ENCODE measurements around the gene SNX1.
"Not testable (repeated sequence)": the region's sequence is repeated elsewhere in the genome, so short reads cannot be mapped to it uniquely, and the experiment has no call there.

The SNX1 gene

DNA sequence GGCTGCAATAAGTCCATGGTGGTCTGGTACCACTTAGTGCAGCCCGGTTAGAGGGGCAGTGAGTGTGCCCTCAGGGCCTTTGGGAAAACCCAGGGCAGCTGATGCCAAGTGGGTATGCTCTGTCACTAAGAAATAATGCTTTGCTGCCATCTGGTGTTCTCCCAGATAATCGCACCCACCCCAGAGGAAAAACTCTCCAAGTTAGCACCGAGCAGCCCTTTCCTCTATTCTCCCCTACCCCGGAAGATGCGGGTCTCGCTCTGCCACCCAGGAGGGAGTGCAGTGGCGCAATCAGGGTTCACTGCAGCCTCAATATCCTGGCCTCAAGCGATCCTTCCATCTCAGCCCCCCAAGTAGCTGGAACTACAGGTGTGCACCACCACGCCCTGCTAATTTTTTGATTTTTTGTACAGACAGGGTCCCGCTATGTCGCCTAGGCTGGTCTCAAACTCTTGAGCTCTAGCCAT lies 28.2 kb upstream of the SNX1 start:
- DNase-seq (ENCODE audit: low read depth in 2 of 2): peak; percentile 67 to 69
- H3K4me3 ChIP-seq (replicated peaks in 1 of 2; ENCODE audit: low read depth in 2 of 2, low read length in 2 of 2): no peak overlapping the region
- TF ChIP-seq, protein P1, sequence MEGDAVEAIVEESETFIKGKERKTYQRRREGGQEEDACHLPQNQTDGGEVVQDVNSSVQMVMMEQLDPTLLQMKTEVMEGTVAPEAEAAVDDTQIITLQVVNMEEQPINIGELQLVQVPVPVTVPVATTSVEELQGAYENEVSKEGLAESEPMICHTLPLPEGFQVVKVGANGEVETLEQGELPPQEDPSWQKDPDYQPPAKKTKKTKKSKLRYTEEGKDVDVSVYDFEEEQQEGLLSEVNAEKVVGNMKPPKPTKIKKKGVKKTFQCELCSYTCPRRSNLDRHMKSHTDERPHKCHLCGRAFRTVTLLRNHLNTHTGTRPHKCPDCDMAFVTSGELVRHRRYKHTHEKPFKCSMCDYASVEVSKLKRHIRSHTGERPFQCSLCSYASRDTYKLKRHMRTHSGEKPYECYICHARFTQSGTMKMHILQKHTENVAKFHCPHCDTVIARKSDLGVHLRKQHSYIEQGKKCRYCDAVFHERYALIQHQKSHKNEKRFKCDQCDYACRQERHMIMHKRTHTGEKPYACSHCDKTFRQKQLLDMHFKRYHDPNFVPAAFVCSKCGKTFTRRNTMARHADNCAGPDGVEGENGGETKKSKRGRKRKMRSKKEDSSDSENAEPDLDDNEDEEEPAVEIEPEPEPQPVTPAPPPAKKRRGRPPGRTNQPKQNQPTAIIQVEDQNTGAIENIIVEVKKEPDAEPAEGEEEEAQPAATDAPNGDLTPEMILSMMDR (IDR thresholded peaks at IDR 0.05; ENCODE audit: low read depth, low read length): peak; percentile 77

DNA sequence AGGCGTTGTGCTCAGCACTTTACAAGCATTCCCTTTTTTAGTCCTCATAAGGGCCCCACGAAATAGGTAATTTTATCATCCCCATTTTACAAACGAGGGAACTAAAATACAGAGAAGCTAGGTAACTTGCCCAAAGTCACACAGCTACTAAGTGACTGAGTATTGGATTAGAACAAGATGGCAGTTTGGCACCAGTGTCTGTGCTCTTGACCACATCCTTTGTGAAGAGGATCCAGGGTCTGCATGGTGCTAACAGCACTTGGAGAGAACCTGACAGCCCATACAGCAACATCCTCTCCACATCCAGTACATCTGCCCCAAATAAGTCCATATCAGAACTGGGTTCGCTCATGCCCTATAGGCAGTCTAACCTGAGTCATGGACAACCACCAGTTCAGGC lies 27.6 kb upstream of the SNX1 start:
- DNase-seq (ENCODE audit: low read depth in 2 of 2): no peak
- TF ChIP-seq, protein P1 (IDR thresholded peaks at IDR 0.05; ENCODE audit: low read depth, low read length): no peak
- H3K4me3 ChIP-seq (replicated peaks in 1 of 2; ENCODE audit: low read depth in 2 of 2, low read length in 2 of 2): no peak overlapping the region

DNA sequence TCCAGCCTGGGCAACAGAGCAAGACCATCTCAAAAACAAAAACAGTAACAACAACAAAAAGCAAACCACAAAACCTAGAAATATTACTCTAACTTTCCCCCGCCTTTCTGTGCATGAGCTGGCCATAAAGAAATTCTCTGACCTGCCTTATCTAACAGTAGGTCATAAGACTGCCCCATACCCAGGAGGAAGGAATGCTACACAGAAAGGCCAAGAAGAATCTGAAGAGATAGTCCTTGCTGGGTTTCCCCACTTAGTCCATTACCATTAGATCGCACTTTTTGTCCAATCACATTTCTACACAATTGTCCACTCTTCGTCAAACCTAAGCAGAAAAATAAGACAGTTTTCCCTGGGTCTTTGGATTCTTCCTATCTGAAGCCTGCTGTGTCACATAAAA lies 25.7 kb upstream of the SNX1 start:
- no peak overlapping the region for H3K4me3 ChIP-seq (replicated peaks in 1 of 2; ENCODE audit: low read depth in 2 of 2, low read length in 2 of 2)
- peak in 1 of 2 donors; percentile 33 for DNase-seq (ENCODE audit: low read depth in 2 of 2)
- TF ChIP-seq, protein P1 (IDR thresholded peaks at IDR 0.05; ENCODE audit: low read depth, low read length): no peak

DNA sequence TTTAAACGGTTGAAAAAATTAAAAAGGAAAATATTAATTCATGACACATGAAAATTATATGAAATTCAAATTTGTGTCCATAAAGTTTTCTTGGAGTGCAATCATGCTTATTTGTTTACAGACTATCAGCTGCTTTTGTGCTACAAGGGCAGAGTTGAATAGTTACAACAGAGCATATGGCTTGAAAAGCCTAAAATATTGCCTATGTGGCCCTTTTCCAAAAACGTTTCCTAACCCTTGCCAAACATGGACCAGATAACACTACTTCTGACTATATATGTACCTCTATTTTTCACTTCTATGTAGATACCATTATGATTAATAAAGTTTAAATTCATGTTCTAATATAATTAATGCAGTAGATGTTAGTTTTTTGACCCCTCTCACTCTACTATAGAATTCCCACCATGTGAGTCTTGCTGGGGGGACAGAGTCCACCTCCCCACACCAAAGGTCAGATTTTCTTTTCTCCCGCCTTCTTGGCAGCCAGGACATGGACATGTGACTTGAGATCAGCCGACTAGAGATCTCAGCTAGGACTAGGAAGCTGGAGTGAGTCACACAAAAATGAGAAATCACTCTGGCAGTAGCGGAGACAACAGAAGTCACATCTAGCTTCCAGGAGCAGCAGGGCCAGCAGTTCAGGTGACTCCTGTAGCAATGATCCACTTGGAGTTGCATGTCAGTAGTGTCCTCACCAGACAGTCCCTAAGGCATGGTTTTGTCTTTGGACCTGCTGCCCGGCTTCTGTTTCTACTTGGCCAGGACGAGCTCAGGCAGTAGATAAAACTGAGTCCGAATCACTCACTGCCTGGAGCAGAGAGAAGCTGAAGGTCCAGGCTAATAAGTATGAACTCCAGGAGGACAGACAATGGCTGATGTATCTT lies 24.6 kb upstream of the SNX1 start:
- peak; percentile 88 to 89 for DNase-seq (ENCODE audit: low read depth in 2 of 2)
- TF ChIP-seq, protein P1 (IDR thresholded peaks at IDR 0.05; ENCODE audit: low read depth, low read length): no peak
- no peak overlapping the region for H3K4me3 ChIP-seq (replicated peaks in 1 of 2; ENCODE audit: low read depth in 2 of 2, low read length in 2 of 2)

DNA sequence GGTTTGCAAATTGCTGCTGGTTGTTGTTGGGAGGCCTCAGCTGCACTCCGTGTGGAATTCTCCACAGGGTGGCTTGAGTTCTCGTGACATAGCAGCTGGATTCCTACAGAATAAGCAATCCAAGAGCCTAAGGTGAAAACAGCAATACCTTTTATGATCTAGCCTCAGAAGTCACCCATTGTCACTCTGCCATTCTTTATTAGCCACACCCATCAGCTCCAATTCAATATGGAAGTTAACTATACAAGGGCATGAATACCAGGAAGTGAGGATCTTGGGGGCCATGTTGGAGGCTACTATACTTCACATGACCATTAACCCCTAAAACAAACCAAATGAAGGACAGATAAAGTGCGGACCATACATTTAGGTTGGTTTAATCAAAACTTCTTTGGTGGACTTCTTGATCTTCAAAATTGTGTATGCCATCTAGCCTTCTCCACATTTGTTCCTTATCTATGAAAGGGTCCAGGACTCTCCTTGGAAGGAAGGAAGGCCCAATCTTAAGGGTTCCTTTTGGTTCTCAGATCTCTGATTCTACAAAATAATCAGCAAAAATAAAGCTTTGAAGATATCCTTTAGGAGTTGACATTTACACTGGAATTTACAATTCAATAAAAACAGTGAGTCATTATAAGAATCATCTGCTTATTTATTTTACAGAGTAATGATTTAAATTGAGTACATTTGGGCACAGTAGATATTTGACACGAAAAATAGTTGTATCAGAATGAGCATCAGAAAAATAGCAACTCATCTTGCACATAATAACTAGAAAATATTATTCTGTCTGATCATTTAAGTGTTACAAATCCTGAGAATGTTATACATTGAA lies 23.6 kb upstream of the SNX1 start:
- DNase-seq (ENCODE audit: low read depth in 2 of 2): no peak
- no peak overlapping the region for H3K4me3 ChIP-seq (replicated peaks in 1 of 2; ENCODE audit: low read depth in 2 of 2, low read length in 2 of 2)
- TF ChIP-seq, protein P1 (IDR thresholded peaks at IDR 0.05; ENCODE audit: low read depth, low read length): no peak

DNA sequence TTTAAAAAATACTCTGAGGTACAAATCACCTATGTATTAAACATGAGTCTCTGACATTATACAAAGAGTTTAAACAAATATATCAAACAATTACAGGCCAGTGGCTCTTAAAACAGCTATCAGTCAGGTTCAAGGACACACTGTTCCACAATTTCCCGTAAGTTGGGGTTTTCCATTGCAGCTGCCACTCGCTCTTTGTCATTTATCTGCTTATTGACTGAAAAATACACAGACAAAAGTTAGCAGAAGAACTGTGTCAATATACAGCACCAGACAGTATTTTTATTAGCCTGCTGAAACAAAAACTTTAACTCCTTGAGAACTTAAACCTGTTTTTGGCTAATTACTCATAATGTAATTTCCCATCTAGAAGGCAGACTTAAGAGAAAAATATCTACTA lies 23.0 kb upstream of the SNX1 start:
- no peak for DNase-seq (ENCODE audit: low read depth in 2 of 2)
- TF ChIP-seq, protein P1 (IDR thresholded peaks at IDR 0.05; ENCODE audit: low read depth, low read length): no peak
- H3K4me3 ChIP-seq (replicated peaks in 1 of 2; ENCODE audit: low read depth in 2 of 2, low read length in 2 of 2): no peak overlapping the region

DNA sequence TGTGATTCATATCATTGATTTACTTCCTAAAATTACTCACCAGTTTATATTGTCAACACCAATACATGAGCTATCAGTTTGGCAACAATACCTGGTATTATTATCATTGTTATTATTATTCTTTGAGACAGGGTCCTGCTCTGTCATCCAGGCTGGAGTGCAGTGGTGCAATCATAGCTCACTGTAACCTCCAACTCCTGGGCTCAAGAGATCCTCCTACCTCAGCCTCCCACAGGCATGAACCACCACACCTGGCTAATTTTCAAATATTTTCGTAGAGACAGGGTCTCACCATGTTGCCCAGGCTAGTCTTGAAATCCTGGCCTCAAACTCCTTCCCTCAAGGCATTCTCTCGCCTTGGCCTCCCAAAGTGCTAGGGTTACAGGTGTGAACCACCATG lies 22.3 kb upstream of the SNX1 start:
- not testable (repeated sequence) for H3K4me3 ChIP-seq (replicated peaks in 1 of 2; ENCODE audit: low read depth in 2 of 2, low read length in 2 of 2); DNase-seq (ENCODE audit: low read depth in 2 of 2)

Data from cardiac fibroblast (primary cell).